ENCODE data around the gene OR5K1. TPM values are rescaled to one million over a fixed set of nuclear protein-coding genes. Genes with fewer than 3 reads are reported as not detected.

Gene OR5K1
- total RNA-seq, 1 donor from 2014 or later = not detected

DNA sequence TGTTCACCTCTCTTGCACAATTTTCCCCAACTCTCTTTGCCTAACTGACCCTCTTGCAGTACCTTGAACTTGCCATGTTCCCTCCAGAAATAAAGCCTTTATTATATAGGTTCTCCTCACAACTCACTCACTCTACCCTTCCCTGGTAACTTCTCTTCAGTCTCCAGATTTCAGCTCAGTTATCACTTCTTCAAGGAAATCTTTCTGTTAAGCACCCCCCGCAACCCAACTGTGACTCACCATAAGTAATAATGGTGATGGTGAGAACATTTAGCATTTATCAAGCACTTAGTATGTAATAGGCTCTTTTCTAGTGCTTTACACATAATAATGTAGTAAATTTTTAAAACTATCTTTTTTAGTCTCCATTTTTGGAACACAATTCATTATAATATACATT is 8.1 kb upstream of the OR5K1 start:
- Mint-ChIP-seq H3K4me3 (ENCODE audit: unreplicated experiment) (no peak overlapping the region), H3K4me1 (ENCODE audit: low read depth, unreplicated experiment) (peaks cover 2% of the 10 kb centered on the region), H3K27ac (ENCODE audit: unreplicated experiment) (no peak overlapping the region), H3K36me3 (ENCODE audit: low read depth, unreplicated experiment) (no peaks in the 10 kb centered on the region), H3K9me3 (ENCODE audit: unreplicated experiment) (no peaks in the 10 kb centered on the region), H3K27me3 (ENCODE audit: low read depth, unreplicated experiment) (no peaks in the 10 kb centered on the region)
- Histone ChIP-seq H3K4me1 (ENCODE audit: insufficient read depth, low read length) (no peaks in the 10 kb centered on the region), H3K36me3 (ENCODE audit: insufficient read depth, low read length) (no peaks in the 10 kb centered on the region), H3K4me3 (ENCODE audit: insufficient read depth, low read depth, low read length) (no peak overlapping the region), H3K27me3 (ENCODE audit: insufficient read depth, low read length) (no peaks in the 10 kb centered on the region), H4K20me1 (ENCODE audit: insufficient read depth, low read length) (no peaks in the 10 kb centered on the region), H3K79me2 (ENCODE audit: insufficient read depth, low read length) (no peaks in the 10 kb centered on the region), H3K9ac (ENCODE audit: low read length) (no peak overlapping the region), H2AFZ (ENCODE audit: low read depth, low read length) (no peak overlapping the region), H3K9me3 (ENCODE audit: insufficient read depth, low read depth, low read length) (no peaks in the 10 kb centered on the region), H3K27ac (ENCODE audit: low read depth, low read length) (no peak overlapping the region), H3K4me2 (ENCODE audit: low read length) (no peak overlapping the region)
- TF ChIP-seq EZH2 (IDR thresholded peaks at IDR 0.05; ENCODE audit: insufficient read depth, low read length) = no peak
- TF ChIP-seq, protein P1, sequence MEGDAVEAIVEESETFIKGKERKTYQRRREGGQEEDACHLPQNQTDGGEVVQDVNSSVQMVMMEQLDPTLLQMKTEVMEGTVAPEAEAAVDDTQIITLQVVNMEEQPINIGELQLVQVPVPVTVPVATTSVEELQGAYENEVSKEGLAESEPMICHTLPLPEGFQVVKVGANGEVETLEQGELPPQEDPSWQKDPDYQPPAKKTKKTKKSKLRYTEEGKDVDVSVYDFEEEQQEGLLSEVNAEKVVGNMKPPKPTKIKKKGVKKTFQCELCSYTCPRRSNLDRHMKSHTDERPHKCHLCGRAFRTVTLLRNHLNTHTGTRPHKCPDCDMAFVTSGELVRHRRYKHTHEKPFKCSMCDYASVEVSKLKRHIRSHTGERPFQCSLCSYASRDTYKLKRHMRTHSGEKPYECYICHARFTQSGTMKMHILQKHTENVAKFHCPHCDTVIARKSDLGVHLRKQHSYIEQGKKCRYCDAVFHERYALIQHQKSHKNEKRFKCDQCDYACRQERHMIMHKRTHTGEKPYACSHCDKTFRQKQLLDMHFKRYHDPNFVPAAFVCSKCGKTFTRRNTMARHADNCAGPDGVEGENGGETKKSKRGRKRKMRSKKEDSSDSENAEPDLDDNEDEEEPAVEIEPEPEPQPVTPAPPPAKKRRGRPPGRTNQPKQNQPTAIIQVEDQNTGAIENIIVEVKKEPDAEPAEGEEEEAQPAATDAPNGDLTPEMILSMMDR (IDR thresholded peaks at IDR 0.05; ENCODE audit: insufficient read depth, low read depth, low read length) = no peak
- DNase-seq (ENCODE audit: low read depth) (no peak), FAIRE-seq (no peak)

DNA sequence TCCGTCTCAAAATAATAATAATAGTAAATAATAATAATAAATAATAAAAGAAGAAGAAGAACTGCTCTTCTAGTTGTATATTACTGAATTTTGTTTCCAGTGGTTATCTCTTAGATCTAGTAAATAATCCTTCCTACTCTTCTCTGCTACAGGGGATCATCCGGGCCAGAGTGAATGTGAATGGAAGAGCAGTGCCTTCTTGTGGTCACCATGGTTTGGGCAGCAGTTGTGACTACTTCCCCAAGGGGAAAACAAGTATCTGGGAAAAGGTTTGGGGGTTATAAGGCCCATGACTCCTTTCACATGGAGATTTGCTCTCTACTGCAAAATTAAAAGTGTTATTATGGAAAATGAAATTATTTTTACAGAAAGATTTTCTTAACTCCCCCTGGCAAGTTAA is 5.5 kb upstream of the OR5K1 start:
- FAIRE-seq = no peak
- TF ChIP-seq, protein P1 (IDR thresholded peaks at IDR 0.05; ENCODE audit: insufficient read depth, low read depth, low read length) = no peak
- TF ChIP-seq EZH2 (IDR thresholded peaks at IDR 0.05; ENCODE audit: insufficient read depth, low read length) = no peak
- no peak overlapping the region for H3K4me3 Mint-ChIP-seq (ENCODE audit: unreplicated experiment)

DNA sequence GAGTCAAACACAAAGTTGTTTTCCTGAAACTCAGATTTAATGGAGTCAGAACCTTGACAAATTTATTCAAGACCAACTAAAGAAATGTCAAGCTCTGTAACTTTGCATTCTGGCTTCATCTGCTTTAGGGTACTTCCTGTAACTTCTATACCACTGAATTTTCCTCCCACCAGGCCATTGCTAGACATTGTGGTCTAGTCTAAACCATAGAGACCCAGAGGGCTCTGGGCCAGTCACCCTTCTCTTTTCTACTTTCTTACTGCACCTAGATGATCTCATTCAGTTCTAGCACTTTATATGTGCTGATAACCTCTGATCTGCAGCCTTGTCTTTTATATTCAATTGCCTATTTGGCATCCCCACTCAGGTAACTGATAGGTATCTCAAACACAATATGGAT is 2.8 kb upstream of the OR5K1 start:
- Histone ChIP-seq H3K9me3 (ENCODE audit: insufficient read depth, low read depth, low read length) (no peaks in the 10 kb centered on the region), H3K4me1 (ENCODE audit: insufficient read depth, low read length) (no peaks in the 10 kb centered on the region), H3K4me2 (ENCODE audit: low read length) (no peak overlapping the region), H3K27ac (ENCODE audit: low read depth, low read length) (no peak overlapping the region), H4K20me1 (ENCODE audit: insufficient read depth, low read length) (no peaks in the 10 kb centered on the region), H3K36me3 (ENCODE audit: insufficient read depth, low read length) (no peaks in the 10 kb centered on the region), H3K27me3 (ENCODE audit: insufficient read depth, low read length) (no peaks in the 10 kb centered on the region), H2AFZ (ENCODE audit: low read depth, low read length) (no peak overlapping the region), H3K4me3 (ENCODE audit: insufficient read depth, low read depth, low read length) (no peak overlapping the region), H3K79me2 (ENCODE audit: insufficient read depth, low read length) (no peaks in the 10 kb centered on the region), H3K9ac (ENCODE audit: low read length) (no peak overlapping the region)
- no peaks in the 10 kb centered on the region for H3K36me3 Mint-ChIP-seq (ENCODE audit: low read depth, unreplicated experiment)
- no peaks in the 10 kb centered on the region for H3K9me3 Mint-ChIP-seq (ENCODE audit: unreplicated experiment)
- no peaks in the 10 kb centered on the region for H3K4me1 Mint-ChIP-seq (ENCODE audit: low read depth, unreplicated experiment)
- DNase-seq (ENCODE audit: low read depth) (no peak), FAIRE-seq (no peak)
- no peak for TF ChIP-seq EZH2 (IDR thresholded peaks at IDR 0.05; ENCODE audit: insufficient read depth, low read length)
- TF ChIP-seq, protein P1 (IDR thresholded peaks at IDR 0.05; ENCODE audit: insufficient read depth, low read depth, low read length) = no peak
- no peaks in the 10 kb centered on the region for H3K27me3 Mint-ChIP-seq (ENCODE audit: low read depth, unreplicated experiment)
- no peak overlapping the region for H3K27ac Mint-ChIP-seq (ENCODE audit: unreplicated experiment)
- H3K4me3 Mint-ChIP-seq (ENCODE audit: unreplicated experiment) = no peak overlapping the region

More for the DNA sequence above, 5.5 kb upstream of the OR5K1 start:
- DNase-seq (ENCODE audit: low read depth) = no peak
- H3K27ac Mint-ChIP-seq (ENCODE audit: unreplicated experiment) = no peak overlapping the region
- H3K9ac ChIP-seq (ENCODE audit: low read length) = no peak overlapping the region
- H2AFZ ChIP-seq (ENCODE audit: low read depth, low read length) = no peak overlapping the region
- H3K4me1 Mint-ChIP-seq (ENCODE audit: low read depth, unreplicated experiment) = peaks cover 2% of the 10 kb centered on the region
- H3K27me3 Mint-ChIP-seq (ENCODE audit: low read depth, unreplicated experiment) = no peaks in the 10 kb centered on the region
- H3K9me3 Mint-ChIP-seq (ENCODE audit: unreplicated experiment) = no peaks in the 10 kb centered on the region
- H3K27me3 ChIP-seq (ENCODE audit: insufficient read depth, low read length) = no peaks in the 10 kb centered on the region
- no peak overlapping the region for H3K27ac ChIP-seq (ENCODE audit: low read depth, low read length)
- H3K4me2 ChIP-seq (ENCODE audit: low read length) = no peak overlapping the region
- H3K4me3 ChIP-seq (ENCODE audit: insufficient read depth, low read depth, low read length) = no peak overlapping the region
- no peaks in the 10 kb centered on the region for H3K36me3 ChIP-seq (ENCODE audit: insufficient read depth, low read length)
- no peaks in the 10 kb centered on the region for H3K4me1 ChIP-seq (ENCODE audit: insufficient read depth, low read length)
- no peaks in the 10 kb centered on the region for H4K20me1 ChIP-seq (ENCODE audit: insufficient read depth, low read length)
- H3K36me3 Mint-ChIP-seq (ENCODE audit: low read depth, unreplicated experiment) = no peaks in the 10 kb centered on the region
- no peaks in the 10 kb centered on the region for H3K9me3 ChIP-seq (ENCODE audit: insufficient read depth, low read depth, low read length)
- no peaks in the 10 kb centered on the region for H3K79me2 ChIP-seq (ENCODE audit: insufficient read depth, low read length)
